IPS-18a (cell line): ENCODE results near the gene CREG2.
"Not testable (repeated sequence)": the region's sequence is repeated elsewhere in the genome, so short reads cannot be mapped to it uniquely, and the experiment has no call there.

Experiments used
- H3K27ac ChIP-seq: one replicate; pipeline ENCODE4 v1.5.1; 2013; ENCODE audit warnings: low read length
- H3K27me3 ChIP-seq: one replicate; pipeline ENCODE4 v1.6.1; 2013; ENCODE audit warnings: mild to moderate bottlenecking, low read length; ENCODE audit not compliant: control insufficient read depth, insufficient read depth
- H3K36me3 ChIP-seq: one replicate; pipeline ENCODE4 v1.6.1; 2013; ENCODE audit warnings: low read depth, low read length; ENCODE audit not compliant: control insufficient read depth
- H3K4me1 ChIP-seq: one replicate; pipeline ENCODE4 v1.6.1; 2013; ENCODE audit warnings: low read depth, low read length; ENCODE audit not compliant: control insufficient read depth
- H3K4me3 ChIP-seq: one replicate; pipeline ENCODE4 v1.5.1; 2013; ENCODE audit warnings: low read length
- H3K9ac ChIP-seq: one replicate; pipeline ENCODE4 v1.6.1; 2013; ENCODE audit warnings: mild to moderate bottlenecking, low read length, moderate library complexity
- H3K9me3 ChIP-seq: one replicate; pipeline ENCODE4 v1.6.1; 2013; ENCODE audit warnings: low read depth, low read length; ENCODE audit not compliant: control insufficient read depth

CREG2 gene

GRCh38 chr2:101339266-101339880 is 47.9 kb downstream of the CREG2 start:
- Histone ChIP-seq H3K36me3 (no peaks in the 10 kb centered on the region), H3K9me3 (no peaks in the 10 kb centered on the region), H3K4me1 (peaks cover 23% of the 10 kb centered on the region), H3K27me3 (no peaks in the 10 kb centered on the region), H3K4me3 (peak overlapping the region; percentile 44), H3K9ac (no peak overlapping the region), H3K27ac (peak overlapping the region; percentile 6)

- H3K4me3 ChIP-seq = no peak overlapping the region
- no peaks in the 10 kb centered on the region for H3K36me3 ChIP-seq
- H3K9me3 ChIP-seq = no peaks in the 10 kb centered on the region
- no peak overlapping the region for H3K27ac ChIP-seq
- peaks cover 23% of the 10 kb centered on the region for H3K4me1 ChIP-seq
- no peak overlapping the region for H3K9ac ChIP-seq
- no peaks in the 10 kb centered on the region for H3K27me3 ChIP-seq
These were observed 49.4 kb downstream of the CREG2 start for GRCh38 chr2:101337877-101338276.

- H3K27ac ChIP-seq = no peak overlapping the region
These were observed 54.2 kb downstream of the CREG2 start for GRCh38 chr2:101332885-101333766.

GRCh38 chr2:101331202-101331601 is 56.1 kb downstream of the CREG2 start:
- Histone ChIP-seq H3K9ac (no peak overlapping the region), H3K9me3 (no peaks in the 10 kb centered on the region), H3K4me3 (no peak overlapping the region), H3K27me3 (no peaks in the 10 kb centered on the region), H3K27ac (no peak overlapping the region), H3K4me1 (peaks cover 27% of the 10 kb centered on the region), H3K36me3 (no peaks in the 10 kb centered on the region)

More at GRCh38 chr2:101332885-101333766, 54.2 kb downstream of the CREG2 start:
- H3K4me1 ChIP-seq = peaks cover 21% of the 10 kb centered on the region
- H3K9ac ChIP-seq = no peak overlapping the region
- H3K27me3 ChIP-seq = no peaks in the 10 kb centered on the region
- H3K36me3 ChIP-seq = no peaks in the 10 kb centered on the region
- H3K4me3 ChIP-seq = no peak overlapping the region
- H3K9me3 ChIP-seq = no peaks in the 10 kb centered on the region

GRCh38 chr2:101330253-101330933 is 56.9 kb downstream of the CREG2 start:
- no peak overlapping the region for H3K4me3 ChIP-seq
- no peak overlapping the region for H3K9ac ChIP-seq
- peak overlapping the region; percentile 31 for H3K27ac ChIP-seq

GRCh38 chr2:101329026-101329425 is 58.3 kb downstream of the CREG2 start:
- H3K9me3 ChIP-seq = no peaks in the 10 kb centered on the region
- H3K36me3 ChIP-seq = no peaks in the 10 kb centered on the region
- no peaks in the 10 kb centered on the region for H3K27me3 ChIP-seq
- peaks cover 27% of the 10 kb centered on the region for H3K4me1 ChIP-seq
- H3K4me3 ChIP-seq = no peak overlapping the region
- H3K9ac ChIP-seq = no peak overlapping the region
- no peak overlapping the region for H3K27ac ChIP-seq

More at GRCh38 chr2:101330253-101330933, 56.9 kb downstream of the CREG2 start:
- Histone ChIP-seq H3K9me3 (no peaks in the 10 kb centered on the region), H3K4me1 (peaks cover 27% of the 10 kb centered on the region), H3K36me3 (no peaks in the 10 kb centered on the region), H3K27me3 (no peaks in the 10 kb centered on the region)

- no peak overlapping the region for H3K27ac ChIP-seq
These were observed 58.8 kb downstream of the CREG2 start for GRCh38 chr2:101328474-101329007.

GRCh38 chr2:101327863-101328394 is 59.4 kb downstream of the CREG2 start:
- Histone ChIP-seq H3K36me3 (no peaks in the 10 kb centered on the region), H3K4me3 (no peak overlapping the region), H3K9me3 (no peaks in the 10 kb centered on the region), H3K27me3 (no peaks in the 10 kb centered on the region), H3K27ac (peak overlapping the region; percentile 1), H3K9ac (peak overlapping the region; percentile 26), H3K4me1 (peaks cover 27% of the 10 kb centered on the region)

More at GRCh38 chr2:101328474-101329007, 58.8 kb downstream of the CREG2 start:
- Histone ChIP-seq H3K36me3 (no peaks in the 10 kb centered on the region), H3K9ac (no peak overlapping the region), H3K27me3 (no peaks in the 10 kb centered on the region), H3K4me3 (no peak overlapping the region), H3K9me3 (no peaks in the 10 kb centered on the region), H3K4me1 (peaks cover 27% of the 10 kb centered on the region)

GRCh38 chr2:101325425-101325824 is 61.9 kb downstream of the CREG2 start:
- H3K9ac ChIP-seq = no peak overlapping the region
- no peak overlapping the region for H3K4me3 ChIP-seq
- no peak overlapping the region for H3K27ac ChIP-seq
- H3K9me3 ChIP-seq = no peaks in the 10 kb centered on the region
- no peaks in the 10 kb centered on the region for H3K27me3 ChIP-seq
- no peaks in the 10 kb centered on the region for H3K36me3 ChIP-seq
- peaks cover 23% of the 10 kb centered on the region for H3K4me1 ChIP-seq

GRCh38 chr2:101316568-101316967 is 70.7 kb downstream of the CREG2 start:
- H3K4me1 ChIP-seq, H3K4me3 ChIP-seq, H3K9ac ChIP-seq, H3K36me3 ChIP-seq, H3K9me3 ChIP-seq, H3K27me3 ChIP-seq, H3K27ac ChIP-seq: not testable (repeated sequence)

GRCh38 chr2:101311696-101312017 is 75.6 kb downstream of the CREG2 start:
- Histone ChIP-seq H3K4me3 (no peak overlapping the region), H3K9ac (no peak overlapping the region), H3K27me3 (peaks cover 7% of the 10 kb centered on the region), H3K9me3 (no peaks in the 10 kb centered on the region), H3K27ac (no peak overlapping the region), H3K36me3 (no peaks in the 10 kb centered on the region), H3K4me1 (peaks cover 6% of the 10 kb centered on the region)
